ENCODE data around the gene HERPUD1. TPM values are rescaled to one million over a fixed set of nuclear protein-coding genes. Genes with fewer than 3 reads are reported as not detected.

Gene HERPUD1
- total RNA-seq, 1 experiment from 2014 or later, result 314 TPM

DNA sequence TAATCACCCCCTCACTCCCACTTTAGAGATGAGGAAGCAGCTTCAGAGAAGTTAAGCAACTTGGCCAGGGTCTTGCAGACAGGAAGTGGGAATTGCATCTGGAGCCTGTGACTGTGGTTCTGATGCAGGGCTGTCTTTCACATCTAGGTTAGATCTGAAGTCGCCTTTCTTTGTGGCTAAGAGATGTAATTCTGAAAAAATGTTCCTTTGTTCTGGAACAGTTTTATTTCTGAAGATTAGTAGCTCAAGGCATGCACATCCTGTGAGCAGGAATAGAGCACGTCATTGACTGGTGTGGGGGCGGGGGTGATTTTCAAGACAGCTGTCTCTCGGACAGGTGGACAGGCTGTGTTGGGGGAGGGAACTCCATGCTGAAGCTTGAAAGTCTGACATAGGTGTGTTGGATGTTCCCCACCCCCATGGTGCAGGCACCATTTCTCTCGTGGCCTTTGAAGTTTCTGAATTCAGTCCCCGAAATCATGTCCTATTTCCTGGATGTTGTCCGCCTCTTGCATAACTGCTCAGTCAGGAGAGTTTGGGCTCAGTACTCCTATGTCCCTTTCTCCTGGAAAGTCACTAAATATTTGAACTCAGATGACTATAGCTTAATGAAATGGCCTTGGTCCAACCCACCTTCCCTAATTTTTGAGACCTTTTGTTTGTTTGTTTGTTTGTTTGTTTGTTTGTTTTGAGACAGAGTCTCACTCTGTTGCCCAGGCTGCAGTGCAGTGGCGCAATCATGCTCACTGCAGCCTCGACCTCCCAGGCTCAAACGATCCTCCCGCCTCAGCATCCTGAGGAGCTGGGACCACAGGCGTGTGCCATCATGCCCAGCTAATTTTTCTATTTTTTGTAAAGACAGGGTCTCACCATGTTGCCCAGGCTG lies 21.0 kb upstream of the HERPUD1 start:
- peak; percentile 96 for DNase-seq (ENCODE audit: low read depth)

DNA sequence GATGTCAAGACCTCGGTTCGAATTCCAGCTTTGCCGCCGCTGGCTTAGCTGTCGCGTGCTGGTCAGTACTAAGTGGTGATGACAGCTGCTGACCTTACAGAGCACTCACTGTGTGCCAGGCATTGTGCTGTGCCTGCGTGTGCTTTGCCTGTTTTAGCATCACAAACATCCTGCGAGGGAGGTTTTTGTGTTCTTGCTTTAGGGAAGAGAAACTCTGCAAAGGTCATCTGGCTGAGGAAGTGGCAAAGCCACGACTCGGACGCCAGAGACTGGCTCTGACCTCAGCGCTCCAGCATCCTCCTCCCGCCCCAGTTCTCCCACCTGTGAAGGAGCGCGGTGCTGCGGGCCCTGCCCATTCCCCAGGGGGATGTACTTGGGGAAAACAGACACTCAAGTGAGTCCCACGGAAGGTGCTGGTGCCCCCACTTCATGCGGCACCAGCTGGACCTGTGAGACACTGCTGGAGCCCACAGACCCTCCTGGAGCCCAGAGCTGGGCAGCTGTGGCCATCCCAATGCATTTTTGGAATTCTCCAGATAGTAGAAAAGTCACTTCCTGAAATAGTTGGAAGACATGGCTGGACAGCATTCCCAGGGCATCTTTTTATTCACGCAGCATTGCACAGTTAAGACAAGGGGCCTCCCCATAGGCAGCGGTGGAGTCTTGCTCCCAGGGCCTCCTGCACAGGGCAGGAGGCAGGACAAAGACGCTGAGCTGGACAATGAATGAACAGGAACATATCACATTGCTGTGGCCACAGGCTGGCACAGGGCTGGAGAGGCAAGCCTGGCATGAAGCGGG lies 20.0 kb upstream of the HERPUD1 start:
- DNase-seq (ENCODE audit: low read depth), result peak; percentile 87

DNA sequence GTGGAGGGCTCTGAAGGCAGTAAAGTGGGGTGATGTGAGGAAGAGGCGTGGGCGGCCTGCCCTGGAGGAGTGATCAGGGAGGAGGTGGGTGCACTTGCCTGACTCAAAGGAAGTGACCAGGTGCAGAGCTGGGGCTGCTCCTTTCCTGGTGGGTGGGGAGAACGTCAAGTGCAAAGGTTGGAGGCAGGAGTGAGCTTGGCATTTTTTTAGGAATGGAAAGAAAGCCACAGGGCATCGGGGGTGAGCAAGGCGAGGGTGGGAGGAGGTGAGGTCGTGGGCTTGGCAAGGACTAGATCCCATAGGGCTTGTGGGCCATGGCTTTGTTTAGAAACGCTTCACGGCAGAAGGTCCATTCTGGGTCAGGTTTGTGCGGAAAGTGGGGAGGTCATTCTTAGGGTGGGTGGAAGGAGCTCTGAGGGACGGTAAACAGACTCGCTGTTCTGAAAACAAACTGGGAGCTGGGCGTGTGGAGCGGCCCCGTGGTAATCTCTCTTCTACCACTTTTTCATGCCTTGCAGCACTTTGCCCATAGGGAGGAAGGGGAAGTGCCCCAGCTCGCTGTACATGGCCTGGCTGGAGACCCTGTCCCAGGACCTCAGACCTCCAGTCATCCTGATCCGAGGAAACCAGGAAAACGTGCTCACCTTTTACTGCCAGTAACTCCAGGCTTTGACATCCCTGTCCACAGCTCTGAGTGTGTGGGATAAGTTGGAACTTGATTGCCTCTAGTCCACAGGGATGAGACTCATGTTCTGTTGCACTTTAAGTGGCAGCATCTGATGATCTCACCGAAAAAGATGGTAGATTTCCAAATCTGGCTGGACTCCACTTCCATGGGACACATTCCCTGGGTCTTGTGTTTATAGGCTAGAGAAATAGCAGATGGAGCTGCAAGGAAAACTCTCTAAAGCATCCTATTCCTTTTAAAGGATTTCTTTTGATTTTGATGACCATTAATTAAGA lies 18.9 kb upstream of the HERPUD1 start:
- DNase-seq (ENCODE audit: low read depth), result peak; percentile 77

DNA sequence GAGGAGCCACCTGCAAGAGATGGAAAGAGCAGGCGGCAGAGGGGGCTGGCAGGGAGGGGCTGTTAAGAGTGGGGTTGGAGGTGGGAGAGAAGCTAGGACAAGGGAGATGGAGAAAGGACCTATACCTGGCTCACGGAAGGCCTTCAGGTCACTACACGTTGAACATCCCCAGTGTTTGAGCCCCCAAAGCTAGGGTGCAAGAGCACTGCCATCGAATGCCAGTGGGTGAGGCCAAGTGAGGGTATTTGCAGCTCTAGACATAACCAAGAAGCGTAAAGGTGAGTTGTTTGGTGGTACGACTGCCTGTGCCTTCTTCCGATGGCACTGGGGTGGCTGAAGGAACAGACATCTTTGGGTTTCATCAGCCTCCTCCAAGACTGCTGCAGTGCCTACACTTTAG lies 17.0 kb upstream of the HERPUD1 start:
- no peak for DNase-seq (ENCODE audit: low read depth)

DNA sequence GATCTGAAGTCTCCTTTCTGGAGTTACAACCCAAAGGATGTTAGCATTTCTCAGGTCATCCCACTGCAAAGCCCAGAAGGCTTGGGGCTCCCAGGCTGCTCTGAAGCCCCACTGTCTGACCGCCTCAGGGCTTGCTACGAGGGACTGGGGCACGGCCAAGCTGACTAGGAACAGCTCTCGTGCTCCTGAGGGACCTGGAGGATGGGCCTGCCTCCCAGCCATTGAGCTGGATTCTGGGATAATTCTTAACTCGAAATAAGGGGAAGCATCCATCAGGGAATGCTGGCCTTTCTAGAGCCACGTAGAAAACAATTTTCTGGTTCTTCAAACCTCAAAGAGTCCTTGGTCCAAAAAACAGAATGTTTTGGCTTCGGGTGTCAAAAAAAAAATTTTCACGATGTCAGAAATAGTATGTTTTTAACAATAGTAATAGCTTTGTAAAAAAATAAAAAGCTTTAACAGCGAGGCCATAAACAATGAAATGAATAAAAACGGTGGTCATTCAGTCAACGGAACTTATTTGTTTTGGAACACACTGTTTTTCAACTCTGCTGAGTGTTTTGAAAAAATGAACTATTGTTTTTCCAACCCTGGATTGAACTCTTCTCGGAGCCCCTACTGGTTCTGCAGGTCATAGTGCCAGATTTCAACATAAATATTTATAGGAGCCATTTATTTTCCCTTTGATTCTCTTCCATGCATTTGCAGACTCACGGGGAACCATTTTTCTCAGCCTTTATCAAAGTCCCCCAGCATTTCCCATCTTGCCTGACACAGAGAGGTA lies 16.4 kb upstream of the HERPUD1 start:
- peak; percentile 34 for DNase-seq (ENCODE audit: low read depth)

DNA sequence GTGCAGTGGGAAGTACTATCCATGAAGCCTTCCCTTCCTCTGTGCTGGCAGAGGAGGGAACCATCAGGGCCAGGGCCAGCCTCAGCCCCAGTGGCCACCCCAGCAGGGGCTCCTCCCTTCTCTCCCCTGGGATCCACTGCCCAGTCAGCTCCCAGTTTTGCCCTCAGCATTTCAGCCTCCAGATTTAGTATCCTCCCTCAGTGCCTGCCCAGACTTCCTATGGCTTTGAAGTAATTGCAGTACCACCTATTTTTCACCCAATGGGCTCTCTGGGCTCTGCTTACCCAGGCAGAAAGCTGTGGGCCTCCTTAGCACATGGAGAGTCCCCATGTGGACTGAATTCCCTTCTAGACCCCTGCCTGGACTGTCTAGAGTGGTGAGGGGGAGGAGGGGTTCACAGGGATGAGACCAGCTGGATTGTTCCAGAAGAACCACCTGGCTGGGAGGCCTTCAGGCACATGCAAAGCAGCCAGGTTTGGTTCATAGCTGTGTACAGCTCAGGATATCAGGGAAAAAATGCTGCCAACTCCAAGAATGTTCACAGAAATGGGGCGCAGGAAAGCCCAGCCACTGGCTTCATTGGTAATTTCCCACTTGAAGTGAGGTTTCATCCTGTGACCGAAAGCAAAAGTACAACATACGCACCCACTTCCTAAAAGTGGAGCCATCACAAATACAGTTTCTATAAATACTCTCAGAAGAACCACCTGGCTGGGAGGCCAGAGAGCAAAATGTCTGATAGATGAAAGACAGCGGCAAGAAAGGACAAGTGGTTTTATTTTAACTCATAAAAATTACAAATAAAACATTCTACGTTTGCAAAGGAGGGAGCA lies 15.2 kb upstream of the HERPUD1 start:
- DNase-seq (ENCODE audit: low read depth), result no peak

DNA sequence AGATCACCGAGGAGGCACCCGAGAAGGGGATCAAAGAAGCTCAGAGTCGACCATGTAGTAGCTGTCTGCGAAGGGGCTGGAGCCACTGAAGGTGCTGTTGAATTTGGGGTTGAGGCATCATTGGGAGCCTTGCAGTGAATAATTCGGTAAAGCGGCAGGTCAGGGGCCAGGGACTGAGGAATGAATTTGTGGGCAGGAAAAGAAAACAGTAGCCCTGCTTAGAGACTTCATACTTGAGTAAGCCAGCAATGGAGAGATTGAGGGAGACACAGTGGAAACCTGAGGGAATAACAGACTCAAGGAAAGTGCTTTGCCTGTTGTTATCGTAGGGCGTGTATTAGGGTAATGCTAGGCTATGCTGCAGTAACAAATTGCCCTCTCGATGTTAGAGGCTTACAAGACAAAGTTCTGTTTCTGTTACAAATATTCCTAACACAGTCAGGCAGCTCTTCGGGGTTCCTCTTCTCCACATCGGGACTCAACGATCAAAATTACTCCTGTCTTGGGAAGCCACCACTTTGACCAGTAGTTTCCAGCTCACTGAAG lies 13.4 kb upstream of the HERPUD1 start:
- no peak for DNase-seq (ENCODE audit: low read depth)

DNA sequence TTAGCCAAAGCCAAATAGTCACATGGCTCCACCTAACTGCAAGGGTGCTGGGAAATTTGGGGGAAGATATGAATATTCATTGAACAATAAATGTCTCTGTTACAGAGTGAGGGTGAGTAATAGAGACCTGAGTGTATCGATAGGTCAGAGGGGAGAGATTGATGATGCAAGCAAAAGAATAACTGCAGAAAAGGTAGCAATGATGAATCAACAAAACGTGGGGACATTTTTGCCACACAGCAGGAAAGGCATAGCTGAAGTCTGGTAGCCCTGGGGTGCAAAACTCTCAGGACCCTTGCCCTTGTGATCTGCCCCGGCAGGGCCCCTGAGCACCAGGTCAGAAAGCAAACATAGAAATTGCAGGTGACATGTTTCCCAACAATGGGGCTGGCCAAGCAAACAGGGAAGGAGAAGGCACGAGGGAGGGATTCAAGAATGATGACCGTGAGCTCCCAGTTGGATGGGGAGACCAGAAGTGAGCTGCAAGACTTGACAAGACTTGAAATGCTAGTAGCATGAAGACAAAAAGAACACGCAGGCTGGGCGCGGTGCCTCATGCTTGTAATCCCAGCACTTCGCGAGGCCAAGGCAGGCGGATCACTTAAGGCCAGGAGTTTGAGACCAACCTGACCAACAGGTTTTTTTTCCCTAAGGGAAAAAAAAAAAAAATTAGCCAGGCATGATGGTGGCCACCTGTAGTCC lies 12.7 kb upstream of the HERPUD1 start:
- DNase-seq (ENCODE audit: low read depth), result no peak

DNA sequence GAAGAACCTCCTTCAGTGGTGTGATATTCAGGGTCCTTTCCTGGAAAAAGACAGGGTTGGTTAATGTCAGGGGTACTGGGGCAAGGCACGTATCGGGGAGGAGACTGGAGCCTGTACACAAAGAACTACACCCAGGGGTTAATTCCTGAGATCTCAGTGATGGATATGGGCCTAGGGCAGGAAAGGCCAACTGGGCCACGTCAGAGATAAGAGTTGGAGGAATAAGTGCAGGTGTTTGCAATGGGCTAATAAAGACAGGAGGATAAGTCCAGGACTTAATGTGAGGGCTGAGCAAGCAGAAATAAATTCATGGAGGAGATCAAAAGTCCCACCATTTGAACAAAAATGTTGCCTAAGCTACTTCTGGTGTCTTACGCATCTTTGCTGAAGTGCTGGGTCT lies 10.4 kb upstream of the HERPUD1 start:
- no peak for DNase-seq (ENCODE audit: low read depth)

DNA sequence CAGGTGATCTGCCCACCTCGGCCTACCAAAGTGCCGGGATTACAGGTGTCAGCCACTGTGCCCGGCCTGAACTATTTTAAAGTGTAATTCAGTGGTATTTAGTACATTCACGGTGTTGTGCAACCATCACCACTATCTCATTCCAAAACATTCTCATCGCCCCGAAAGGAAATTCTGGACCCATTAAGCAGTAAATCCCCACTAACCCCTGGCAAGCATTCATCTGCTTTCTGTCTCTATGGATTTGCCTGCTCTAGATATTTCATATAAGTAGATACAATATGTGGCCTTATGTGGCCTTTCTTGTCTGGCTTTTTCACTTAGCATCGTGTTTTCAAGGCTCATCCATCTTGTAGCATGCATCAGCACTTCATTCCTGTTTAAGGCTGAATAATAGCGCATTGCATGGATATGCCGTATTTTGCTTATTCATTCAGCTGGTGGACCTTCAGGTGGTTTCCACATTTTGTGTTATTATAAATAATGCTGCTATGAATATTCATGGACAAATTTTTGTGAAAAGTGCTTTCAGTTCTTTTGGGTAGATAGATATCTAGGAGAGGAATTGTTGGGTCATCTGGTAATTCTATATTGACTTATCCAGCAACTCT lies 8.4 kb upstream of the HERPUD1 start:
- DNase-seq (ENCODE audit: low read depth), result peak; percentile 16

DNA sequence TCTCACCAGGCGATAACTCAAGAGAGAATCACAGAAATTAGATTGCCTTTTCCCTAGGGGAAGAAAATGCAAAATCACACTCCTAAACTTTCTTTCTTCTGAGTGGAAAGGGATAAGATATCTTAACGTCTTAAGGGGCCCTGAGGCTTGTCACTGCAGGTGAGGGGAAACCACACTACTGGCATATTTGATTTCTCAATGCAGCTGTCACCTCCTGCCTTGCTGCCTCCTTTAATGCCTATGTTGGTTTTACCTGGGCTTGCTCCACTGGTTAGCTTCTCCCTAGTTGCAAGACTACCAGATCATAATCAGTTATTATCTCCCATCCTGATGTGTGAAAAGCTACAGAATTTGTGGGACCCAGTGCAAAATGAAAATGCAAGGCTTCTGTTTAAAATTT lies 4.5 kb upstream of the HERPUD1 start:
- no peak for DNase-seq (ENCODE audit: low read depth)

DNA sequence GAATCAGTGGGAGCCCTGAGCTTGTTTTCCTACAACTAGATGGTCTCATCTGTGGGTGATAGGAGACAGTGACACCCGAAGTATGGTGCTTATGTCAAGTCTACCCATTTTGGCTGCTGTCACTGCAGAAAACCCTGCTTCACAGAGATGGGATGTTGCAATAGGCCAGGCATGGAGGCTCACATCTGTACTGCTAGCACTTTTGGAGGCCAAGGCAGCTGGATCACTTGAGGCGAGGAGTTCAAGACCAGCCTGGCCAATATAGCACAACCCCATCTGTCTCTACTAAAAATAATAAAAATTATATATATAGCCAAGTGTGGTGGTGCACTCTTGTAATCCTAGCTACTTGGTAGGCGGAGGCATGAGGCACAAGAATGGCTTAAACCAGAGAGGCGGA lies 2.3 kb upstream of the HERPUD1 start:
- DNase-seq (ENCODE audit: low read depth), result no peak

DNA sequence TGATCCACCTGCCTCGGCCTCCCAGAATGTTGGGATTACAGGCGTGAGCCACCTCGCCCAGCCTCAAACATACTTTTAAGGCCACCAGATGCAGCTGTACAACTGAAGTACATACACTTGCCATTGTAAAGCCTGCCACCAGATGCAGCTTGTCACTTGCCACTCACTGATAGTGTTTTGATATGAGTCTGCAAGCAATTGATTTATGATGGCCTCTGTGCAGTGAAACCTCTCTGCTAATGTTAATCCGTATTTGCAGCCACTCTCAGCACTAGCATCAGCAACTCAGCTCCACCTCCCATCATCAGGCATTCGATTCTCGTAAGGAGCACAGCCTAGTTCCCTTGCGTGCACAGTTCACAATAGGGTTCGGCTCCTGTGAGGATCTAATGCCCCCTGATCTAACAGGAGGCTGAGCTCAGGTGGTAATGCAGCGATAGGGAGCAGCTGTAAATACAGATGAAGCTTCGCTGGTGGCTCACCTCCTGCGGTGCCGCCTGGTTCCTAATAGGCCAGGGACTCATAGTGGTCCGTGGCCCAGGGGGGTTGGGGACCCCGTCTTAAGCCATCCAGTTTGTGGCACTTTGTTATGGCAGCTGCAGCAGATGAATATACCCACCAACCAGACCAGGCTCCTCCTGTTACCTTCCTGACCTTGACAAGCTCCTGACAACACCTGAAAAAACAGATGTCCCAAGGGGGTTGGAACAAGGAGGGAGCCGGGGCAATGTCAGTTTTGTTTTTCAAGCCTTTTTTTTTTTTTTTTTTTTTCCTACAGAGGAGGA lies 1.3 kb upstream of the HERPUD1 start:
- DNase-seq (ENCODE audit: low read depth), result no peak

DNA sequence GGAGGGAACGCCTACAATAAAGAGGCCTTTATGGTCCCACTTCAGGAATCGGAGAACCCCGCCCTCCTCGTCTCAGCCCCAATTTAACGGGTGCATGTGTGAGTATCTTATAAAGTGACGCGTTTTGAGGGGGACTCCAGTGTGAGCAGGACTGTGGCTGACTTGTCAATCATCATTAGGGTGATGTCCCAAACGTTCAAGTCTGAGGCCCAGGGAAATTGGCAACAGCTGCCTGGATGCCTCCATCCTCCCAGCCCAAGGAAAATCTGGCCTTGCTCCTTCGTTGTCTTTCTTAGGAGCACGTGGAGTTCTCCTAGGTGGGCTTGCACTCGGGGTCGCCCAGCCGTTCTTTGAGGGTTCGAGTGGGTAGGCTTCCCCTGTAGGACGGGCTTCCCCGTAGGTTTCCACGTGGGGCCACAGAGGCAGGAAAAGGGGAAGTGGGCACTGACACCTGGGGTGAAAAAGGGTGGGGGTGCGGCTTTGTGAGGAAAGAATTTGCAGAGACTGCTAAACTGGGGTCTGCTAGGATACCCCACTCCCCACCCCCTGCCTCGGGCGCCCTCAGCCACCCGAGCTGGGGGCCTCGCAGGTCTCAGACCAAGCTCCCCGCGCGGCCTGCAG lies 561 bp upstream of the HERPUD1 start:
- peak; percentile 18 for DNase-seq (ENCODE audit: low read depth)

DNA sequence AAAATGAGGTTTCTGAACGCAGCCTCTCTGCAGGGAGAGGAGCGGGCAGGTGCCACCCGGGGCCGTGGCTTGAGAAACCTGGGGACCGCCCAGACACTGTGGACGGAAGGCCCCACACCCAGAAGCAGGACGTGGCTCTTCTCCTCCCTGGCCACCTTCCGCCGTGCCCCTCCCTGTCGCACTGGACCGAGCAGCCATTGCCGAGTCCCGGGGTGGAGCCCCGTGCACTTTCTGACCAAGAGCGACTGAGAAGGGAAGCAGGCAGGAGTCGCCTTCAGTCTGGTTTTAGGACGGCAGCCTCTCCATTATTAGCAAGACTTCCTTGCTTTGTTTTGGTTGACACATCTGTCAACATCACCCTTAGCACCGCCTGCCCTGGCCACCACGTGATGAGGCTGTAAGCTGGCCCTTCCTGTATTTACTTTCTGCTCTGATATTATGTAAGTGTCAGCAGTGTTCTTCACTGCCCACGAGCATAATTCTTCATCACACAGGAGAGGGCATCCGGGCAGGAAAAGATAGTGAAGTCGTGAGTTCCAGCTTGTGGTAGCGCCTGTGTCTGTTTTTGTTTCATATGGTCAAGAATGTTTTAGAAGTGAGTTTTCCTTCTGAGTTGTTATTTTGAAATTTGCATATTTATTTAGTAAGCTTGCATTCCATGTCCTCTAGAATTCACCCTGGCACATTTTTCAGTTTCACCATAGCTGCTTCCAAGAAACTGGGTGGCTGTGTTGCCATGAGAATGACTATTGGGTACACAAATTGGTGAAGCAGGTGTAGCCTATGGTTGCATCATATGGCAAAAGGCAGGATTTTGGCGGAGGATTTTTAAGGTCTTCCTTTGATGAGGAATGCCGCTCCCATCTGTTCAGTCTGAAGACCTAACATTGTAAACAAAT lies 1.0 kb downstream of the HERPUD1 start:
- peak; percentile 80 for DNase-seq (ENCODE audit: low read depth)

Data from LHCN-M2 (cell line).